ENCODE data around the gene NHLH1.

The NHLH1 gene

GRCh38 chr1:160408864-160409263, 42.0 kb downstream of the NHLH1 start:
- TF ChIP-seq, protein P1, sequence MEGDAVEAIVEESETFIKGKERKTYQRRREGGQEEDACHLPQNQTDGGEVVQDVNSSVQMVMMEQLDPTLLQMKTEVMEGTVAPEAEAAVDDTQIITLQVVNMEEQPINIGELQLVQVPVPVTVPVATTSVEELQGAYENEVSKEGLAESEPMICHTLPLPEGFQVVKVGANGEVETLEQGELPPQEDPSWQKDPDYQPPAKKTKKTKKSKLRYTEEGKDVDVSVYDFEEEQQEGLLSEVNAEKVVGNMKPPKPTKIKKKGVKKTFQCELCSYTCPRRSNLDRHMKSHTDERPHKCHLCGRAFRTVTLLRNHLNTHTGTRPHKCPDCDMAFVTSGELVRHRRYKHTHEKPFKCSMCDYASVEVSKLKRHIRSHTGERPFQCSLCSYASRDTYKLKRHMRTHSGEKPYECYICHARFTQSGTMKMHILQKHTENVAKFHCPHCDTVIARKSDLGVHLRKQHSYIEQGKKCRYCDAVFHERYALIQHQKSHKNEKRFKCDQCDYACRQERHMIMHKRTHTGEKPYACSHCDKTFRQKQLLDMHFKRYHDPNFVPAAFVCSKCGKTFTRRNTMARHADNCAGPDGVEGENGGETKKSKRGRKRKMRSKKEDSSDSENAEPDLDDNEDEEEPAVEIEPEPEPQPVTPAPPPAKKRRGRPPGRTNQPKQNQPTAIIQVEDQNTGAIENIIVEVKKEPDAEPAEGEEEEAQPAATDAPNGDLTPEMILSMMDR (conservative IDR thresholded peaks at IDR 0.05), result no peak
- H3K27ac ChIP-seq, result no peak overlapping the region

- no peak overlapping the region for H3K27ac ChIP-seq
Observed at GRCh38 chr1:160409486-160409885, 42.6 kb downstream of the NHLH1 start.

DNA sequence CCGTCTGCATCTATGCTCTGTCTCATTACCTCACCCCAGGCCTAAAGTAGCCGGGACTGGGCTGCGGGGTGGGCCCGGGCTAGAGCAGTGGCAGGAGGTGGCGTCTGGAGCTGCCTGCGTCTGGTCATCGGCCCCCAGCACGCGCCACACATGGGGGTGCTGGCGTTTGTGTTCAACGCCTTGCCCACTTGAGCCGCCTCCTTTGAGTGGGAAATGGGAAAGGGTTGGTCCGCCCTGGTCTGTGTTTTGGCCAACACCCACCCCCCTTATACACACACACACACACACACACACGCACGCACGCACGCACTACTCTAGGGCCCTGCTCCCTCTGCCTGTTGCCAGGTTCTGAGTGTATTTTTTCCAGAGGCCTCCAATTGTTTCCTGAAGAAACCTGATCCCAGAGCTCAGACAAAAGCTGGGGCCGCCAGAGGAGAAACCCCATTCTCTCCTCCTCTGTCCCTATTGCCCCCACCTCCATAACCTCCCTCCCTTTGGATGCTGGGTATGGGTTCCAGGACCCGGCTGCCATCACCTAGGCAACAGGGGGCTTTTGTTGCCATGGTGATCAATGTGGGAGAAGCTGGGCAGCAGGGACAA, 43.6 kb downstream of the NHLH1 start:
- TF ChIP-seq, protein P1 (conservative IDR thresholded peaks at IDR 0.05), result no peak
- no peak overlapping the region for H3K27ac ChIP-seq

More at GRCh38 chr1:160409486-160409885, 42.6 kb downstream of the NHLH1 start:
- TF ChIP-seq, protein P1 (conservative IDR thresholded peaks at IDR 0.05), result no peak

DNA sequence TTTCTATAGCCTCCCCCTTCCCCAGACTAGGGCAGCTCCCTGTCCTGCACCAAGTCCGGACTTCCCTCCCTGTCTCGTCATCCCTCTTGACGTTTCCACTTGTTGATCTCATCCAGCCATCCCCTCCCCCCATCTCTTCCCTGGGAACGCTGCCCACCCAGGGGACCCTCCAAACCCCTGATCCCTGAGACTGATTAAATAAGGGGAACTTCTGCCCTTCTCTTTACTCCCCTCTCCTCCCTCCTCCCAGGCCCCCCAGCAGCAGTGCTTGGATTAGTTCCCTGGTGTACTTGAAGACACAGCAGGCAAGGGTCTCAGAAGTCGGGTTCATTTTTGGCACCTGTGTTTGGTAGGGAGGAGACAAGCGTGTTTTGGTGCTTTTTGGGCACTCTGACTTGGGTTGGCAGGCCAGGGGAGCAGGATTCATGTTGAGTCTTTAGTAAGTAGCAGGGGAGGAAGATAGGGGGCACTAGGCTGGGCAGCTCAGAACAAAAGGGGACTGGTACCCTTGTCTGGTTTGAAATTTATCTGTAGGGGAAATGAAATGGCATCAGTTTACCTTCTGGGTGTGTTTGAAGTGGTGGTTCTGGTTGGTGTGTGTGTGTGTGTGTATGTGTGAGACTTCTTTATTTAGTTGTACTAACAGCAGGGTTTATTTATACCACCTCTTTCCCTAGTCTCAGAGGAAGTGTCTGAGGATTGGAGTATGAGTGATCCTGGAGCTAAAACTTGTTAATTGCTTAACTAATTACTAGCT, 44.6 kb downstream of the NHLH1 start:
- H3K27ac ChIP-seq, result no peak overlapping the region
- TF ChIP-seq, protein P1 (conservative IDR thresholded peaks at IDR 0.05), result no peak

- TF ChIP-seq, protein P1 (conservative IDR thresholded peaks at IDR 0.05), result no peak
- no peak overlapping the region for H3K27ac ChIP-seq
Observed at GRCh38 chr1:160412028-160412362, 45.1 kb downstream of the NHLH1 start.

DNA sequence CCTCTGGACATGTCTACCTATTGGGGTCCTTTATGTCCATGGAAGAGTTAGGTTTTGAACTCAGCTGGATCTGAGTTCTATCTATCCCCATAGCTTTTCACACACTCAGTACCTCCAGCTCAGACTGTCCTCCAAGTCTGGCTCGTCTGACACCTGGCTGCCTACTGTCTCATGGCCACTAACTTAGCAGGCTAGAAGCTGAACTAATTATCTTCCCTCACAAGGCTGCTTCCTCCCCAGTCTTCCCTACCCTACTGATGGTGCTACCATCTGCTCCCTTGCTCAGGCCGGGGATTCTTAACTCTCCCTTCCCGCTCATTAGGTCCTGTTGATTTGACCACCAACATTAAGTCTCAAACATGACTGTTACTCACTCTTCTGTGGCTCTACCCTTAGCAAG, 46.8 kb downstream of the NHLH1 start:
- no peak overlapping the region for H3K27ac ChIP-seq
- TF ChIP-seq, protein P1 (conservative IDR thresholded peaks at IDR 0.05), result no peak

GRCh38 chr1:160414881-160415280, 48.0 kb downstream of the NHLH1 start:
- H3K27ac ChIP-seq, result no peak overlapping the region
- TF ChIP-seq, protein P1 (conservative IDR thresholded peaks at IDR 0.05), result no peak
